GM21576 (cell line): ENCODE results near the gene TMEM254.
"Not testable (repeated sequence)": the region's sequence is repeated elsewhere in the genome, so short reads cannot be mapped to it uniquely, and the experiment has no call there.

ENCODE experiments used
- ATAC-seq: cut with Tn5 transposase; IDR thresholded peaks from one replicate; pipeline ENCODE4 v1.9.1; 2021; ENCODE audit warnings: mild to moderate bottlenecking, moderate library complexity; ENCODE audit not compliant: unreplicated experiment

TMEM254 gene

GRCh38 chr10:80075781-80076180 is 2.7 kb upstream of the TMEM254 start:
- no peak for ATAC-seq

- no peak for ATAC-seq
These were observed 507 bp upstream of the TMEM254 start for GRCh38 chr10:80077869-80078447.

GRCh38 chr10:80079312-80079719 is 851 bp downstream of the TMEM254 start:
- ATAC-seq, result no peak

- no peak for ATAC-seq
These were observed 2.6 kb downstream of the TMEM254 start for GRCh38 chr10:80081026-80081425.

GRCh38 chr10:80081801-80082750 is 3.6 kb downstream of the TMEM254 start:
- no peak for ATAC-seq

GRCh38 chr10:80090121-80090520 is 11.7 kb downstream of the TMEM254 start:
- ATAC-seq, result no peak

- ATAC-seq, result no peak
These were observed 15.8 kb downstream of the TMEM254 start for GRCh38 chr10:80094231-80094630.

- not testable (repeated sequence) for ATAC-seq
These were observed 19.8 kb downstream of the TMEM254 start for GRCh38 chr10:80098272-80098671.

- not testable (repeated sequence) for ATAC-seq
These were observed 20.8 kb downstream of the TMEM254 start for GRCh38 chr10:80099295-80099694.

GRCh38 chr10:80100116-80100515 is 21.7 kb downstream of the TMEM254 start:
- no peak for ATAC-seq

GRCh38 chr10:80100861-80101695 is 22.6 kb downstream of the TMEM254 start:
- ATAC-seq, result no peak

GRCh38 chr10:80104066-80104926 is 25.8 kb downstream of the TMEM254 start:
- peak; percentile 86 for ATAC-seq

GRCh38 chr10:80108576-80109239 is 30.2 kb downstream of the TMEM254 start:
- no peak for ATAC-seq

GRCh38 chr10:80110986-80111385 is 32.5 kb downstream of the TMEM254 start:
- ATAC-seq, result no peak

GRCh38 chr10:80118669-80119068 is 40.2 kb downstream of the TMEM254 start:
- ATAC-seq, result no peak

GRCh38 chr10:80122110-80122710 is 43.7 kb downstream of the TMEM254 start:
- ATAC-seq, result no peak

GRCh38 chr10:80122746-80123145 is 44.3 kb downstream of the TMEM254 start:
- no peak for ATAC-seq

GRCh38 chr10:80126876-80127275 is 48.4 kb downstream of the TMEM254 start:
- ATAC-seq, result no peak

GRCh38 chr10:80131499-80131901 is 53.0 kb downstream of the TMEM254 start:
- no peak for ATAC-seq
